Activated CD8-positive, alpha-beta memory T cell treated with anti-CD3 and anti-CD28 coated beads for 1 hour (primary cell): ENCODE data around the gene KIAA1755.

Experiments used
- DNase-seq, 2 donors: peaks; one replicate each; pipeline ENCODE4 v3.0.0-alpha.2; 2020; ENCODE audit warnings: low read depth in 1 of 2; ENCODE audit errors: extremely low read depth in 1 of 2

KIAA1755 gene

GRCh38 chr20:38190936-38191371 lies 69.6 kb downstream of the KIAA1755 start:
- no peak for DNase-seq

- DNase-seq: no peak
Observed at GRCh38 chr20:38190166-38190565, 70.4 kb downstream of the KIAA1755 start.

- no peak for DNase-seq
Observed at GRCh38 chr20:38187517-38187916, 73.0 kb downstream of the KIAA1755 start.

GRCh38 chr20:38186788-38187221 lies 73.7 kb downstream of the KIAA1755 start:
- no peak for DNase-seq

GRCh38 chr20:38184101-38184500 lies 76.4 kb downstream of the KIAA1755 start:
- no peak for DNase-seq

- DNase-seq: no peak
Observed at GRCh38 chr20:38181971-38182370, 78.6 kb downstream of the KIAA1755 start.

- no peak for DNase-seq
Observed at GRCh38 chr20:38181207-38181801, 79.2 kb downstream of the KIAA1755 start.

GRCh38 chr20:38180781-38181180 lies 79.8 kb downstream of the KIAA1755 start:
- DNase-seq: no peak

GRCh38 chr20:38179846-38180245 lies 80.7 kb downstream of the KIAA1755 start:
- no peak for DNase-seq

GRCh38 chr20:38178581-38178980 lies 82.0 kb downstream of the KIAA1755 start:
- no peak for DNase-seq

GRCh38 chr20:38178065-38178491 lies 82.5 kb downstream of the KIAA1755 start:
- DNase-seq: no peak

GRCh38 chr20:38177201-38177600 lies 83.3 kb downstream of the KIAA1755 start:
- no peak for DNase-seq

GRCh38 chr20:38175304-38176180 lies 85.0 kb downstream of the KIAA1755 start:
- DNase-seq: no peak

- no peak for DNase-seq
Observed at GRCh38 chr20:38173237-38174156, 87.0 kb downstream of the KIAA1755 start.

- DNase-seq: no peak
Observed at GRCh38 chr20:38172408-38172807, 88.1 kb downstream of the KIAA1755 start.

- no peak for DNase-seq
Observed at GRCh38 chr20:38171675-38172043, 88.9 kb downstream of the KIAA1755 start.

GRCh38 chr20:38170826-38171674 lies 89.5 kb downstream of the KIAA1755 start:
- DNase-seq: no peak

GRCh38 chr20:38170219-38170825 lies 90.2 kb downstream of the KIAA1755 start:
- no peak for DNase-seq

- no peak for DNase-seq
Observed at GRCh38 chr20:38169636-38170193, 90.8 kb downstream of the KIAA1755 start.
